HG03457 (cell line): ENCODE data around the gene GREM1.

Experiments
- ATAC-seq: cut with Tn5 transposase; IDR thresholded peaks from one replicate; pipeline ENCODE4 v1.9.1; 2021; ENCODE audit warnings: moderate number of reproducible peaks; ENCODE audit not compliant: unreplicated experiment

The GREM1 gene

DNA sequence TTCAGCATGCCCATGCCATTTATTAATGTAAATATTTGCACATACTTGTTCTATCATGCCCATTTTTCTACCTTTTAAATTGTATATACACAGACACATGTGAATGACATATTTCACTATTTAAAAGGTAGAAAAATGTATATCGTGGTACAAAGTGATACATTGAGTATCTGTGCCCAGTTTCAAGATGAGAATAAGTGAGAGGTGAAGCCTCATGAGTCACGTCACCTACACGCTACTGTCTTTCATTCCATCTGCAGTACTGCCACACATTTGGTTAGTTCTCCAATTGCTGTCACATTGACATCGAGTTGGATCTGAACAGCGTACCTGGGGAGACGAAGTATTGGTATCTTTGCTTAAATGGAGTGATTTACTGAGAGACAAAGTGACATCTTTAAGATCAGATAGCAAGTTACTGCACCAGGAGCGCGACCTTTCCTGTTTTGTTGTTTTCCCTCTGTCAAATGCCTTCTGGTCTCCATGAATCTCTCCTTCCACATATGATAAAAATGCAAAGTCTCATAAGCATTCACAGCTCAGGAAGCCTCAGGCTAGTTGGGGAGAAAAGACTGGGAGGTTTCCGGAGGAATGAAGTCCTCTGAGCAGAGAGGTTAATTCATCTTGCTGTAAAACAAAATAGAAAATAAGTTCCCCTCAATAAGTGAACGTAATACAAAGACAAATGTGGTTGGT, 12.0 kb downstream of the GREM1 start:
- ATAC-seq = no peak

DNA sequence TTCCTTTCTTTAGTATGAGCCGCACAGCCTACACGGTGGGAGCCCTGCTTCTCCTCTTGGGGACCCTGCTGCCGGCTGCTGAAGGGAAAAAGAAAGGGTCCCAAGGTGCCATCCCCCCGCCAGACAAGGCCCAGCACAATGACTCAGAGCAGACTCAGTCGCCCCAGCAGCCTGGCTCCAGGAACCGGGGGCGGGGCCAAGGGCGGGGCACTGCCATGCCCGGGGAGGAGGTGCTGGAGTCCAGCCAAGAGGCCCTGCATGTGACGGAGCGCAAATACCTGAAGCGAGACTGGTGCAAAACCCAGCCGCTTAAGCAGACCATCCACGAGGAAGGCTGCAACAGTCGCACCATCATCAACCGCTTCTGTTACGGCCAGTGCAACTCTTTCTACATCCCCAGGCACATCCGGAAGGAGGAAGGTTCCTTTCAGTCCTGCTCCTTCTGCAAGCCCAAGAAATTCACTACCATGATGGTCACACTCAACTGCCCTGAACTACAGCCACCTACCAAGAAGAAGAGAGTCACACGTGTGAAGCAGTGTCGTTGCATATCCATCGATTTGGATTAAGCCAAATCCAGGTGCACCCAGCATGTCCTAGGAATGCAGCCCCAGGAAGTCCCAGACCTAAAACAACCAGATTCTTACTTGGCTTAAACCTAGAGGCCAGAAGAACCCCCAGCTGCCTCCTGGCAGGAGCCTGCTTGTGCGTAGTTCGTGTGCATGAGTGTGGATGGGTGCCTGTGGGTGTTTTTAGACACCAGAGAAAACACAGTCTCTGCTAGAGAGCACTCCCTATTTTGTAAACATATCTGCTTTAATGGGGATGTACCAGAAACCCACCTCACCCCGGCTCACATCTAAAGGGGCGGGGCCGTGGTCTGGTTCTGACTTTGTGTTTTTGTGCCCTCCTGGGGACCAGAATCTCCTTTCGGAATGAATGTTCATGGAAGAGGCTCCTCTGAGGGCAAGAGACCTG, 13.2 kb downstream of the GREM1 start:
- ATAC-seq = no peak

DNA sequence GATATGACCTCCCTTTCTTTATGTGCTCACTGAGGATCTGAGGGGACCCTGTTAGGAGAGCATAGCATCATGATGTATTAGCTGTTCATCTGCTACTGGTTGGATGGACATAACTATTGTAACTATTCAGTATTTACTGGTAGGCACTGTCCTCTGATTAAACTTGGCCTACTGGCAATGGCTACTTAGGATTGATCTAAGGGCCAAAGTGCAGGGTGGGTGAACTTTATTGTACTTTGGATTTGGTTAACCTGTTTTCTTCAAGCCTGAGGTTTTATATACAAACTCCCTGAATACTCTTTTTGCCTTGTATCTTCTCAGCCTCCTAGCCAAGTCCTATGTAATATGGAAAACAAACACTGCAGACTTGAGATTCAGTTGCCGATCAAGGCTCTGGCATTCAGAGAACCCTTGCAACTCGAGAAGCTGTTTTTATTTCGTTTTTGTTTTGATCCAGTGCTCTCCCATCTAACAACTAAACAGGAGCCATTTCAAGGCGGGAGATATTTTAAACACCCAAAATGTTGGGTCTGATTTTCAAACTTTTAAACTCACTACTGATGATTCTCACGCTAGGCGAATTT, 14.9 kb downstream of the GREM1 start:
- ATAC-seq = no peak

DNA sequence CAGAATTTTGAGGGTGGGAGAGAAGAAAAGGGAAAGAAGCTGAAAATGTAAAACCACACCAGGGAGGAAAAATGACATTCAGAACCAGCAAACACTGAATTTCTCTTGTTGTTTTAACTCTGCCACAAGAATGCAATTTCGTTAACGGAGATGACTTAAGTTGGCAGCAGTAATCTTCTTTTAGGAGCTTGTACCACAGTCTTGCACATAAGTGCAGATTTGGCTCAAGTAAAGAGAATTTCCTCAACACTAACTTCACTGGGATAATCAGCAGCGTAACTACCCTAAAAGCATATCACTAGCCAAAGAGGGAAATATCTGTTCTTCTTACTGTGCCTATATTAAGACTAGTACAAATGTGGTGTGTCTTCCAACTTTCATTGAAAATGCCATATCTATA, 15.5 kb downstream of the GREM1 start:
- no peak for ATAC-seq

DNA sequence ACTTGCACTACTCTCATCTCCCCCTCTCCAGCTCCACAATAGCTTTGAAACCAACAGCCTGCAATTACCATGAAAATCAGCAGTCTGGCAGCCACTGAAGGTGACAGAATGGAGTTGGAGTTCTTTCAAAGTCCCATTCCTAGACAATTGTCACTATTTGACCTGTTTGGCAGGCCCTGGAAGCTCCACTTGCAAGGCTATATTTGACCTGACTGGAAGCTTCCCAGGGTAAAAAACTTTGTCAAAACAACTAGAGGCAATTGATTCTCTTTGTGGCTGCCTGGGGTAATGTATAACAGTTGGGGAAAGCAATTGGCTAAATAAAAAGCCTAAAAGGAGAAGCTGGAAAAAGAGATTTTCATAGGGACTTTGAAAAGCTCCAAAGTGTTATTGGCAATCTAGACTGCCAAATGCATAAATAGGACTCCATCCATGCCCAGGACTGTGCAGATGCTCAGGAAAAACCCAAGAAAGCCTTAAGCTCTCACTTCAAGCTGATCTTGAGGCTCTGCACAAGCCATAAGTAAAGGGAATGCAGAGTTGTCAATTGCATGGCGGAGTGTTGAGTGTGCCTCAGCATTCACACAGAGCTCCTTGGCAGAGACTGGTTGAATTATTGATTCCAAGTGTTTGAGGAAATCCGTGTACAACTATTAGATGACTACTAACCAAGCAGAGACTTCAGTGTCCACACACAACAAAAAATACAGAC, 18.3 kb downstream of the GREM1 start:
- no peak for ATAC-seq

DNA sequence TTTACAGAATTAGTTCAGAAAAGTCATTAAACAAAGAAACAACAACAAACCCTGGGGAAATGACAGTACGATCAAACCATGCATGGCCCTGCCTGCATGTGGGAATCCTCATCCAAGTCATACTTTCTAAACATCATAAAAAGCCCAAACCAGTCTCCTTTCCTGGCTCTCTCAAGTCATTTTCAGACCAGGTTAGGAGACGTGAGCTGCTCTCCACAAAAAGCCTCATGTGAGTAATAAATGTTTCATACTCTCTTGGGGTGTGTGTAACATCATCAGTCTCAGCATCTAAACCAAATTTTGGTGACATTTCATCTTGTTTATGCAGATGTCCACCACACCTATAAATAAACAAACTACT, 18.9 kb downstream of the GREM1 start:
- no peak for ATAC-seq

DNA sequence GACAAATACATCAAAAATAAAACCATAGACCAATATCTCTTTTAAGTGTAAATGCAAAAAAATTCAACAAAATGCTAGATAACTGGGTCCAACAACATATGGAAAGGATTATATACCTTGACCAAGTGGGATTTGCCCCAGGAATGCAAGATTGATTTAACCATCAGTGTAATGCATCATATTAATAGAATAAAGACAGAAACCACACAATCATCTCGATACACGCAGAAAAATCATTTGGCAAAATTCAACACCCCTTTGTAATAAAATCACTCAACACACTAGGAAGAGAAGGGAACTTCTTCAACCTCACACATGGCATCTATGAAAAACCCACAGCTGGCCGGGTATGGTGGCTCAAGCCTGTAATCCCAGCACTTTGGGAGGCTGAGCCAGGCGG, 19.5 kb downstream of the GREM1 start:
- no peak for ATAC-seq

DNA sequence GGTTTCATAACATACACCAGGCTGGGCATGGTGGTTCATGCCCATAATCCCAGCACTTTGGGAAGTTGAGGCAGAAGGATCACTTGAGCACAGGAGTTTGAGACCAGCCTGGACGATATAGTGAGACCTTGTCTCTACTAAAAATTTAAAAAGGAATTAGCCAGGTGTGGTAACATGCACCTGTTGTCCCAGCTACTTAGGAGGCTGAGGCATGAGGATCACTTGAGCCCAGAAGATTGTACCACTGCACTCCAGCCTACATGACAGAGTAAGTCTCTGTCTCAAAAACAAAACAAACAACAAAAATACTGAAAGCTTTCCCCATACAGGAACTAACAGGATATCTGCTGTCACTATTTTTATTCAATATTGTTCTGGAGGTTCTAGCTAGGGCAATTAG, 20.9 kb downstream of the GREM1 start:
- ATAC-seq = no peak

DNA sequence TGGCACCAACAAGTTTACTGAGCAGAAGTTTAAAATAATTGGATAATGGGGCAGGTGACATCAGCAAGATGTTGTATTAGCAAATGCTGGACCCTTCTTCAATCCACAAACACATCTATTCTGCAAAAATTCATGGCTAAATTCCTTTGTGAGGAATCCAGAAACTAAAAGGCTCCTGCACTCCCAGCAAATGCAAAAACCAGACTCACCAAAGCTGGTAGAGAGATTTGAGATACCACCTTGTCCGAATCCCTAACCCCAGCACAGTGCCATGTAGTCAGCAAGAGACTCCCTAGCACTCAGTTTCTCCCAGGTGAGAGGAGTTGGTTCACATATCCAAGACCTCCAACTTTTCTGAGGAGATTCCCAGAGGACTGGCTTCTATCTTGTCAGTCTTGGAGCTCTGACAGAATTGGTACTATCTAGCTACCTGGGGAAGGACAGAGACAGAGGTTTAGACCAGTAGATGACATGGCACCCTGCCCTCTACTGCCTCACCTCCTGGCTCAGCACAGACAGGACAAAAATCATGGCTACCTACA, 21.8 kb downstream of the GREM1 start:
- no peak for ATAC-seq

DNA sequence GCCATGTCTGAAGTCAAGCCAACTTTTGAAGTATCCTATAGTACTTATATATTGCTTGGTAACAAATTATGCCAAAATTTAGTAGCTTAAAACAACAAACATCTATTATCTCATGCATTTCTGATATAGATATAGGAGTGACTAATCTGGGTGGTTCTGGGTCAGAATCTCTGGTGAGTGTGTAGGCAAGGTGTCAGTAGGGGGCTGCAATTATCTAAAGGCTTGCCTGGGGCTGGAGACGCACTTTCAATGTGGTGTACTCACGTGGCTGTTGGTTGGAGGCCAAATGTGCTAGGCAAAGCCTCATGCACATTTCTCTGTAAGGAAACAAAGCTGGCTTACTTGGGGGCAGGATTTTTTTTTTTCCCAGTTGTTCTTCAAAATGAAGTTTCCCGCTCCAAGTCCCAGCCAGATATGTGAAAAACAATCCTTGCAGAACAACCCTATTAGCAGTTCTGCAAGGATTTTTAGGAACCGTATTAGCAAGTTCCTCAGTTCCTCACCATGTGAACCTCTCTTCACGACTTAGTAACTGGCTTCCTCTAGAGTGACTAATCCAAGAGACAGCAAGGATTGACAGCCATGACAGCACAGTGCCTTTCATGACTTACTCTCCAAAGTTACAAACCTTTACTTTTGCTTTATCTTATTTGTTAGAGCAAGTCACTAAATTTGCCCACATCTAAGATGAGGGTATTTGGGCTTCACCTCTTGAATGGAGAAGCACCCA, 25.8 kb downstream of the GREM1 start:
- no peak for ATAC-seq

DNA sequence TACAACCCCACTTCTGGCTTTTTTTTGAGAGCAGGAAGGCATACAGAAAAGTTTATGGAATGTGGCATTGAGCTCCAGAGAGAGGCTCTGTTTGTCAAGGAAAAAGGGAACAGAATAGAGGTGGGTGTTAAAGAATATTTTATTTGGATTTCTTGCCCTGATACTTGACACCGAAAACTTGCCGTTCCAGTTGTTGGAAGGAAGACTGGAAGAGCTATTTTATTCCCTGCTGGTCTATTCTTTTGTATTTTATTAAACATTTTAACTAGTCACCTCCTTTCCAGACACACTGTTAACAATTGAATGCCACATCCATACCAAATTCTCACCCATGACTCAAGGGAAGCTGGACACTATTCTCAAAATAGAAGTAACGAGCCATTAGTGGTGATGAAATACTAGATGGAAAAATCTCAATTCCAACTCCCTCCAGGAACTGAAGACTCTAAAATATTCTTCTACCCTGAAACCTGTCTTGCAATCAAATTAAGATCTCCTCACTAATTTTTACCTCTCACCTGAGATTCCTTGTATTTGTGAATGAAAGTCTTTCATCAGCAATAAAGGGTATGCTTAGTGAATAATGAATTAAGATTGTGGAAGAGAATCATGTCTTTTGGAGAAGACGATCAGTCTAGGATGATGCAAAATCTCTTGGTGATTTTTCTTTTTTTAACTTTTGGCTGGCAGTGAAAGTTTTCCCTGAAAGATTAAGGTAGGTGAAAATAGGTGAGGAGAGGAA, 28.5 kb downstream of the GREM1 start:
- ATAC-seq = no peak

DNA sequence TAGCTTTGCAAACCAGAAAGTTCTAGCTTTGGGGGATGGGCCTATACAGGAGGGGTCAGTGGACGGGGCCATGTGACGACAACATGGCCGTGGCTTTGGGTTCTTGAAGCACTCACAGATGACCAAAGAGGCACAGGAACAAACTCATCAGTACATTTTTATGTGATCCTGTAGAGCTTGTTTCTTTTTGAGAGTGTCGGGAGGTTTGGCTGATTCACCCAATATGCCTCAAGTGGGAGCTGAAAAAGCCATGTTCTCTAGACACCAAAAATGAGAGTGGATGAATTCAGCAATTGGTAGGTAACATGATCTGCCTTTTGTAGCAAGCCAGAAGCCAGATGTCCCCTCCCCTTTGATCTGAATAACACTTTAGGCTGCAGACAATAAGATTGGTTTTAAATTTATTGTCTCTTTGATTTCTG, 30.1 kb downstream of the GREM1 start:
- no peak for ATAC-seq

DNA sequence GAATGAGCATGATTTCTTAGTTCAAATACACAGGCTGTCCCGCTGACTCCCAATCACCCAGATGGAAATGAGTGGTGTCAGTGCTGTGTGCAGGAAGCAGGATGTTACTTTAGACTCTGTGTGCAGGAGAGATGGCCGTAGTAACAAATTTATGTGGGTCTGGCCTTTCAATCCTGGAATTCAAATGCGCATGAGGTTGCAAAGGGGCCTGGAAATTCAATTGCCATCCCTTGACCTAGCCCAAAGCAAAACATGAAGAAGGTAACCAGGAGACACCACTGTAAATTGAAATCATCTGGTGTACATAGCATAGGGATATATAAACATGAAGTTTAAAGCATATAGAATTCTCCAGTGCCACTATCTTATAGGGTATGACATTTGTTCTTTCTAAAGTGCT, 33.2 kb downstream of the GREM1 start:
- ATAC-seq = no peak

DNA sequence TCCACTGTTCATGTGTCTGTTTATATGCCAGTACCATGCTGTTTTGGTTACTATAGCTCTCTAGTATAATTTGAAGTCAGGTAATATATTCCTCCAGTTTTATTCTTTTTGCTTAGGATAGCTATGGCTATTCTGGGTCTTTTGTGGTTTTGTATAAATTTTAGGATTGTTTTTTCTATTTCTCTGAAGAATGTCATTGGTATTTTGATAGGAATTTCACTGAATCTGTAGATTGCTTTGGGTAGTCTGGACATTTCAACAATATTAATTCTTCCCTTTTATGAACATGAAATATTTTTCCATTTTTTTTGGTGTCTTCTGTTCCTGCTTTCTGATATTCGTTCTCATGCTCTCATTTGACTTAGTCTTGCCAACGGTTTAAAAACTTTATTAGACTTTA, 39.6 kb downstream of the GREM1 start:
- no peak for ATAC-seq

DNA sequence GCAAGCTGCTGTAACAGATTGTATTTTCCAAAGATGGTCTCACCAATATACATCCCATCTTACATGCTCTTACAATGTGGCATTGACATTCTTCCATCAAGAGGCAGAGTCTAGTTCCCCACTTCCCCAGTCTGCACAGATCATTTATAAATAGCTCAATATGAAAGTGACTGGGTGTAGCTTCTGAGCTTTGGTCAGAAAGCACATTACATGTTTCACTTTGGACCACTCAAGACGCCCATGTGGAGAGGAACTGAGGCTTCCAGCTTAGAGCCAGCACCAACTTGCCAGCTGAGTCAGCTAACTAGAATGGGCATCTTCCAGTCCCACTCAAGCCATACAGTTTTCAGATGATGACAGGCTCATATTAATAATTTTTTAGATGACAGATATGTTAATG, 45.5 kb downstream of the GREM1 start:
- no peak for ATAC-seq

DNA sequence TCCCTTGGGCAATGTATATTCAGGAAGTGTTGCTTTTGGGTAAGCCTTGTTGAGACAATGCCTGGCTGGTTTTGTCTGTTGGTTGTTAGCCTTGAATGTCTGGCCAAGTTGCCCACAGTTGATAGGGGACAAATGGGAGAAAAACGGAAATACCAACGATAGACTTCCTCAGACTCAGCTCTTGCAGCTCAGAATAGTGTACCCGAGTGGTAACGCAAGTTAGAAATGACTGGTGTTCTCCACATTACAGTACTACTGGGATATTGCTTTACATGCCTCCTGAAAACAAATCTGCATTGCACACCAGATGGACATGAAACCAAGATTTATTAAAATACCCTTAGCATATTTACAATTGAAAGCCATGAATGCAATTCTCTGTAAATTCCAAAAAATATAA, 47.4 kb downstream of the GREM1 start:
- ATAC-seq = no peak

DNA sequence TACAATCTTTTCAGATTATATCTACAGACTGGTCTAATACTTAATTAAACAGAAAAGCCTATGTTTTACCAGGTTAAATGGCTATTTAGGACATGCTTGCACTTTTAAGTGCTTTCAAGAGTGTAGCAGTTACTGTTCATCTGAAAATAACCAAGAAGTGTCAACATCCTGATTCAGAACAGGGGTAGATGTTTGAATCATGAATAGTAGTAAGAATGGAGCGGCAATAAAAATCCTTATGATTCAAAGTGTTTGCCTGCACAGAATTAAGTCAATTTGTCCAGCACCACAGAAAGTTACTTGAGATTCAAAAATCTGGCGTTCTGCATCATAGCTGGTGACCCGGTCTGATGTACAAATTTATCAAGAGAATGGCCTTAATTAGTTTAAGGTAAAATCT, 48.3 kb downstream of the GREM1 start:
- ATAC-seq = no peak

DNA sequence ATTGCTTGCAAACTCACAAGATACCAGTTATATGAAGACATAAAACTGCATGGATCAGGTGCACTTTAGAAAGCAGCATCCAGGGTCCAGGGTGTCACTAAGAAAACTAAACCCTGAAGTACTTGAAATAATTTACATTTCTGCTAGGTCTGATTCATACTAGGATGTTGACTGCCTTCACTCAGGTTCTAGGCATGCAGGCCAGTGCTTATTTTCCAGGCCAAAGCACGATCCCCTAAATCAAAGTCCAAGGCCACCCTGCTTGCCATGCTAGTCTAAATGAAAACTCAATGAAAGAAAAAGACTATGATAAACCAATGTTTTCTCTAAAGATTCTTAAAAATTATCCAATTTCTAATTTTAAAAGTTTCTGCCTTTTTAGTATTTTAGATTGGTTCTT, 49.4 kb downstream of the GREM1 start:
- ATAC-seq = no peak

DNA sequence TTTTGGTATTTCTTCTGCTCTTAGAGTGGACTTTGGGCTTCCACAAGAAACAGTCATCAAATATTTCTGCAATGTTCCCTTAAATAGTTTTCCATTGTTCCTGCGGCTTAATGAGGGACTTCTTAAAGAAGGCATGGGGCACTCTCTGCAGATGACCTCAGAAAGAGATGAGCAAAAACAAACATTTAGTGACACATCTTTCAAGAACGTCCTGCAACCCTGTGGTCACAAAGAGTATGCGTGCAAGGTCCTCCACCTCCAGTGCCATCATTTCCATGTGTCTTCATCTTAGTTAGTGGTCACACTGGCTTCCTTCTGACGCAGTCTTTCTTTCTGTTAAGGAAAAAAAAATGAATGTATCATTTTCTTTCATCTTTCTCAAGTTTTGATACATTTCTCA, 56.2 kb downstream of the GREM1 start:
- ATAC-seq = no peak

DNA sequence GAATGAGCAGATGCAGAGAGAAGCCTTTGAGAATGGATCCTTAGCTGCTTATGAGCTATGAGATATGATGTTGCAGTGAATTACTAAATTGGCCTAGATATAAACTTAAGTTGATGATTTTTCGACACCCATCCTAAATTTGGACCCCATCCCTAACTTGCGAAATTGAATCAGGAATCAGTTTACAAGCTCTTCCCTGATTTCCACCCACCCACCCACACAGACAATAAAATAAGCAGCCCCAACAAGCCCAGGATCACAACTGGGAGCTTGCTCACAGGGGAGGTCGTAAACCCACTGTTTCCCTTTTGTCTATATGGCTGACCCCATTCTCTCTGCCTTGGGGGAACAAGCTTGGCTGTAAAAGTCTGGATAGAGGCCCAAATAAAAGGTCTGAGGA, 57.3 kb downstream of the GREM1 start:
- no peak for ATAC-seq
